Measurements from ENCODE around the gene INTS15.

Gene INTS15

DNA sequence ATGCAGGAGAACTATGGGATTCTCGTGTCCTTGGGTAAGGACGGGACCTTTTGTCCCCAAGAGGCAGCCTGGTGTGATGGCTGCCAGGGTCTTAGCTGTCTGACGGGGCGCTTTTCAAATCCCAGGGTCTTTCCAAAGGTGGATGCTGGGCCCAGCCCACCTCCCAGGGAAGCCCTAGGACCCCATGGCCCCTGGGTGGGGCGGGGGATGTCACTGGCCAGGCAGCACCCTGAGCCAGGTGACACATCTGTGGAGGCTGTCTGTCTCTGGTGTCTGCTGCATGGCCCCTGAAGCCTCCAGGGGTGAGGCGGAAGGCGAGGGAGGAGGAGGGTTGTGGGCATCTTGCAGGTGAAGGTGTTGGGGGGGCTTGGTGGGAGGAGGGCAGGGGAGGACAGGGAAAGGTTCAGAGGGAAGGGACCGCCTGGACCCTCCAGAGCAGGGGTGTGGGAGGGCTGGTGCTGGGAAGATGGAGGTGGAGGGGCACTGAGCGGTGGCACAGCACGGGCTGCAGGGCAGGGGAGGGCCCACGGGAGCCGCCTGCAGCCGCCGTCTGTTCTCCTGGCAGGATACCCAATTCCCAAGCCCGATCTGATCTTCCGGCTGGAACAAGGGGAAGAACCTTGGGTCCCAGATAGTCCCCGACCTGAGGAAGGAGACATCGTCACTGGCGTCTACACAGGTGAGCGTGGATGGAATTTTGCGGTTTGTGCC, 54.2 kb downstream of the INTS15 start:
- no peak for DNase-seq

GRCh38 chr7:6644728-6645127, 54.9 kb downstream of the INTS15 start:
- no peak for DNase-seq

DNA sequence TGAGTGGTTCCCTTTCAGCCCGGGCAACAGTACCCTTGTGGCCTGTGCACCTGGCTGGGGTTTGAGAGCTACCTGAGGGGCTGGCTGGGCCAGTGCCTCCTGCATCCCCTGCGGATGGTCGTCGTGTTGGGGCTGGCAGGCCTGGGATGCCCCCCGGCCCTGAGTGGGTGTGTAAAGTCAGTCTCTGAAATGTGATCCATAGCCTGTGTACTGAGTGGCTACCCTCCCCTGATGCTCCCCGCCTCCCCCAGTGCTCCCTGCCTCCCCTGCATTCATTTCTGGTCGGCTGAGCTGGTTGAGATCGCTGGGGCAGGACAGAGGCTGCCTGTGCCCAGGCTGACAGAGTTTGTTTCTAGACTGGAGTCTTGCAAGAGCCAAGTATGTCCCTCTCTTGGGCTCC, 56.6 kb downstream of the INTS15 start:
- DNase-seq: no peak

- DNase-seq: no peak
Measured at GRCh38 chr7:6647080-6647479, 57.3 kb downstream of the INTS15 start.

- DNase-seq: no peak
Measured at GRCh38 chr7:6647541-6647940, 57.7 kb downstream of the INTS15 start.

- no peak for DNase-seq
Measured at GRCh38 chr7:6648066-6648814, 58.4 kb downstream of the INTS15 start.

- DNase-seq: no peak
Measured at GRCh38 chr7:6648815-6649104, 58.9 kb downstream of the INTS15 start.

GRCh38 chr7:6649241-6649961, 59.6 kb downstream of the INTS15 start:
- no peak for DNase-seq

- DNase-seq: no peak
Measured at GRCh38 chr7:6650086-6650485, 60.3 kb downstream of the INTS15 start.

DNA sequence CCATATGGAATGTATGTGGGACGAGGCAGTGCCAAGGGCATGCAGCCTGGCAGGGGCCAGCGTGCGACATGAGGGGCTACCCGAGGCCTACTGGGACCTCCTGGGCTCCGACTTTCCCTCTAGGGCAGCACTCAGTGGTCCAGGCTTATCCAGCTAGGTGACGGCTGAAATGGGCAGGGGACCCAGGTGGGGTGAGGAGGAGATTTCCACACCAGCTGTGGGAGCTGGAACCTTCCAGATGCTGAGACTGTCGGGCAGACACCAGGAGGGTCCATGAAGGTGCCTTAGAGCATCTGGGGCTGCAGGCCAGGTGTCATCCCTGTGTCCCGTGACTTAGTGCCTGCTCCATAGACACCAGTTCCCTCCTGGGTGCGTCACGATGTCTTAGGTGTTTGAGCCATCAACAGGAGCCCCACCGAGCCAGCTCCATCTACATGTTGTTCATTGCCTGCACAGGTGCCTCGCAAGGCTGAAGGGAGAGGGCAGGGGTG, 60.7 kb downstream of the INTS15 start:
- no peak for DNase-seq

DNA sequence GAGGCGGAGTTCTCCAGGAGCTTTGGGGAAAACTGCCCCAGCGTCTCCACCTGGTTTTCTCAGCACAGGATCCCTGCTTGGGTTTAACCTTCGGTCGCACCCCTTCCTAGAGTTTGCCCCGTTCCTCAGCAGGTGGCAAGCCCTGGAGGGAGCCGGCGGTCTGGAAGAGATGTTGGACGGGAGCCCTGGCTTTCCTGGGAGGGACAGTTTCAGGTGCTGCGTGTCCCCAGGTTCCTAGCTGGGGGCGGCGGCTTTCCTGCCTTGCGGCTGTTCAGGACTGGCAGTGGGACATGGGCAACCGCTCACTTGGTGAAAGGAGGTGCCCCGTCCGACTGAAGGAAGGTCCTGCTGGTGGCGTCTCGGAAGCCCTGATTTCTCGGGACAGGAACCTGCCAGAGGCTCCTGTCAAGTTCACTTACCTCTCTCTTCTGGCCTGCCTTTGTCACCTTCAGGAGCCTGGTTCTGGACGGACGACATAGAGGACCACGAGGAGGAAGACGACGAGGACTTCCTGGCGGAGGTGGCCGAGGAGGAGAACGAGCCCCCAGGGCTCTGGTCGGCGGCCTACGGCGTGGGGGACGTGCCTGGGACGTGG, 62.1 kb downstream of the INTS15 start:
- DNase-seq: no peak

DNA sequence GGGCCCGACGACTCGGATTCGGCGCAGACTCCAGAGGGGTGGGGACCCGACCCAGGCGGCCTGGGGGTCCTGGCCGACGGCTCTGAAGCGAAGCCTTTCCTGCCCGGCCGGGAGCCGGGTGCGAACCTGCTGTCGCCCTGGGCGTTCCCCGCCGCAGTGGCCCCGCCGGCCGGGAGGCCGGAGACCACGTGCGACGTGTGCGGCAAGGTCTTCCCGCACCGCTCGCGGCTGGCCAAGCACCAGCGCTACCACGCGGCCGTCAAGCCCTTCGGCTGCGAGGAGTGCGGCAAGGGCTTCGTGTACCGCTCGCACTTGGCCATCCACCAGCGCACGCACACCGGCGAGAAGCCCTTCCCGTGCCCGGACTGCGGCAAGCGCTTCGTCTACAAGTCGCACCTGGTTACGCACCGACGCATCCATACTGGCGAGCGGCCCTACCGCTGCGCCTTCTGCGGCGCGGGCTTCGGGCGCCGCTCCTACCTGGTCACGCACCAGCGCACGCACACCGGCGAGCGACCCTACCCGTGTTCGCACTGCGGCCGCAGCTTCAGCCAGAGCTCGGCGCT, 62.7 kb downstream of the INTS15 start:
- no peak for DNase-seq

DNA sequence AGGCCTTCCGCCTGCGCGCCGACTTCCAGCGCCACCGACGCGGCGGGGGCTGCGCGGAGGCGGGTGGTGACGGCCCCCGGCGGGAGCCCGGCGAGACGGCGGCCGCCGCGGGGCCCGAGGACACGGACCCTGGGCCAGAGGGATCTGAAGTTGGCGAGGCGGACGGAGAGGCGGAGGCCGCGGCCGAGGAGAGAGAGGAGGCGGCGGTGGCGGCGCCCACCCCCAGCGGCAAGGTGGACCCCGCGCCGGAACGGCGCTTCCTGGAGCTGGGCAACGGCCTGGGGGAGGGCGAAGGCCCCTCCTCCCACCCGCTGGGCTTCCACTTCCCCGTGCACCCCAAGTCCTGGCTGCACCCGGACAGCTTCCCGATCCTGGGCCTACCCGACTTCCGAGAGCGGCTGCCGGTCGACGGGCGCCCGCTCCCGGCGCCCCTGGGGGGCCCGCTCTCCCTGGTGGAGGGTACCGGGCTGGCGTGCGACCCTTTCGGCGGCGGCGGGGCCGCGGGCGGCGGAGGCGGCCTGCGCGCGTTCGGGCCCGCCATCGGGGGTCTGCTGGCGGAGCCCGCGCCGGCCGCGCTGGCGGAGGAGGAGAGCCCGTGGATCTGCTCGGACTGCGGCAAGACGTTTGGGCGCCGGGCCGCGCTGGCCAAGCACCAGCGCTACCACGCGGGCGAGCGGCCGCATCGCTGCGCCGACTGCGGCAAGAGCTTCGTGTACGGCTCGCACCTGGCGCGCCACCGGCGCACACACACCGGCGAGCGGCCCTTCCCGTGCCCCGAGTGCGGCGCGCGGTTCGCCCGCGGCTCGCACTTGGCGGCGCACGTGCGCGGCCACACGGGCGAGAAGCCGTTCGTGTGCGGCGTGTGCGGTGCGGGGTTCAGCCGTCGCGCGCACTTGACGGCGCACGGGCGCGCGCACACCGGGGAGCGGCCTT, 63.5 kb downstream of the INTS15 start:
- no peak for DNase-seq

- DNase-seq: no peak
Measured at GRCh38 chr7:6654113-6654841, 64.5 kb downstream of the INTS15 start.

DNA sequence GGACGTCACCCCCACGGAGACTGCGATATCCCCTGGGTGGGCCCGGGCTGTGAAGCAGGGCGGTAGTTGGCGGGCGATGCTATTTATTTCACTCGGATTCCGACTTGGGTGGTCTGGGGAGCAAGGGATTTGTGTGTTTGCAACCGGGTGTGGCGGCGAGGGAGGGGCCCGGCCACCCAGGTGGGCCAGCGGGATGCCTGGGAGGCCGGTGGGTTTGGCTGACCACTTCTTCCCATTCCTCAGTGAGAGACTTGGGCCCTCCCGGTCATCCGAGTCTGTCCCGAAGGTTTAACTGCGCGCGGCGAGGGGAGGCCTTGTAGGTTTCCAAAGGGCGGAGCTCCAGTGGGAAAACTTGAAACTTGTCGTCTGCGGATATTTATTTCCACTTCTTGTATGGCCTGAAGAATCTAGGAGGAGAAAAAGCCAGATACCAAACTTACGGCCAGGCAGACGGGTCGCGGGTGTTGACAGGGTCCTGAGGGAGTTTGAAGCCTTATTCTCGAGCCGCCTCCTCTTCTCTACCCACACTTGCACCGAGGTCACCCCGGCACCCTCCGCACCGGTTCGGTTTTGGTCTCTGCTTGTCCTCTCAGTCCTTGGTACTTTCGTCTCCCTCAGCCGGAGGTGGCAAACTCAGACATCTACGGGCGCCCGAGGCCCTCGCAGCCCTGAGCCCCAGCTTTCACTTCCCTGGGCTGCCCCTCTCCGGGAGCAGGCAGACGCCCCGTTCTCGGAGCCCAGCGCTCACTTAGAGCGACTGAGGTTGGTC, 65.2 kb downstream of the INTS15 start:
- no peak for DNase-seq

GRCh38 chr7:6655636-6656385, 66.0 kb downstream of the INTS15 start:
- DNase-seq: no peak

DNA sequence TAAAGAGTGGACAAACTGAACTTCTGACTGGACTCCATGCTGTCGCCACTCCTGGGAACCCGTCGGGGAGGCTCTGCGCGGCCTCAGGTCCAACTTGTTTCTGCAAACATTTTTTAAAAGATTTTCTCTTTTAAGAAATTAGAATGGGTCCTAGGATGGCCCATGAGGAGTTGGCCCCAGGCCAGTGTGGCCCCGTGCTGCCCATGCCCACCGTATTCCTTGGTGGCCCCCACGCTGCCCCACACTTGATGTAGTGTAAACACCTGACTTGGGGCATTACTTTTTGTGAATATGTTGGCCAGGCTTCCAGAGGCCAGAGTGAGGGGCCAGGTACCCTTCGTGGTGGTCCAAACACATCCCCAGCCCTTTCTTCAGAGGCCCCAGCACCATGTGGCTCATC, 66.6 kb downstream of the INTS15 start:
- DNase-seq: no peak
